B cell (primary cell): ENCODE measurements around the gene DDR2. TPM values are rescaled to one million over a fixed set of nuclear protein-coding genes. Genes with fewer than 3 reads are reported as not detected.

Experiments used
- ATAC-seq: fragments of 200-7000 bp; cut with Tn5 transposase; one replicate; pipeline ENCODE4 v1.10.0; 2021; ENCODE audit warnings: low read depth, mild to moderate bottlenecking, moderate number of reproducible peaks, moderate library complexity
- CTCF ChIA-PET: fragments of 350-600 bp; sonication (Branson Sonifier 250); formaldehyde crosslinking; loops from one replicate; lab custom pipeline; 2021; ENCODE audit warnings: antibody characterized with exemption, inconsistent platforms; lab: Charles Lee
- POLR2A ChIA-PET: fragments of 350-600 bp; sonication (Branson Sonifier 250); formaldehyde crosslinking; loops from one replicate; lab custom pipeline; 2021; ENCODE audit warnings: antibody characterized with exemption; lab: Charles Lee
- DNase-seq: peaks from one replicate; pipeline ENCODE4 v3.0.0; 2013
- H2AFZ ChIP-seq: 2 replicates; pipeline ENCODE4 v1.6.1; 2012; ENCODE audit warnings: mild to moderate bottlenecking, low read depth, low read length; ENCODE audit not compliant: insufficient read depth, poor library complexity, severe bottlenecking
- H3K27ac ChIP-seq, 2 donors: 1 replicate in 1 of 2; 2 replicates in 1 of 2; pipeline ENCODE4 v1.5.1; 2012 to 2013; ENCODE audit warnings: low read length in 2 of 2, mild to moderate bottlenecking in 2 of 2, moderate library complexity in 1 of 2
- H3K27me3 ChIP-seq, 4 experiments: fragments of 200-600 bp in 1 of 4; sonication (generic) in 1 of 4; replicated peaks in 1 of 4; 1 replicate in 2 of 4; 2 replicates in 2 of 4; pipeline versions ENCODE4 v1.6.1 to v1.7.0; 2013 to 2016; ENCODE audit warnings: low read length in 3 of 4, mild to moderate bottlenecking in 2 of 4, mixed read lengths in 1 of 4, moderate library complexity in 1 of 4; ENCODE audit not compliant: insufficient read depth in 4 of 4, control insufficient read depth in 3 of 4; ENCODE audit errors: control extremely low read depth in 1 of 4
- H3K36me3 ChIP-seq, 2 experiments: replicated peaks in 1 of 2; 1 replicate in 1 of 2; 2 replicates in 1 of 2; pipeline versions ENCODE4 v1.6.1 to v1.7.1; 2013; ENCODE audit warnings: low read length in 1 of 2; ENCODE audit not compliant: insufficient read depth in 2 of 2, control insufficient read depth in 1 of 2; ENCODE audit errors: control extremely low read depth in 1 of 2, extremely low read depth in 1 of 2
- H3K4me1 ChIP-seq, 2 donors: fragments of 200-600 bp in 1 of 2; sonication (generic) in 1 of 2; 1 replicate in 1 of 2; 2 replicates in 1 of 2; pipeline versions ENCODE4 v1.5.1 to v1.6.1; 2013 to 2017; ENCODE audit warnings: low read length in 2 of 2; ENCODE audit not compliant: control insufficient read depth in 2 of 2, insufficient read depth in 2 of 2
- H3K4me2 ChIP-seq: replicated peaks from 2 replicates; pipeline ENCODE3; 2012; ENCODE audit warnings: mild to moderate bottlenecking, low read depth, low read length; ENCODE audit not compliant: poor library complexity, severe bottlenecking
- H3K4me3 ChIP-seq, 5 experiments: fragments of 200-600 bp in 1 of 5; sonication (generic) in 1 of 5; 1 replicate in 3 of 5; 2 replicates in 2 of 5; pipeline versions ENCODE4 v1.5.1 to v1.7.0; 2011 to 2016; ENCODE audit warnings: low read length in 4 of 5, mild to moderate bottlenecking in 4 of 5, low read depth in 2 of 5, control low read depth in 1 of 5, moderate library complexity in 1 of 5; ENCODE audit not compliant: insufficient read depth in 1 of 5; ENCODE audit errors: control extremely low read depth in 1 of 5, extremely low read depth in 1 of 5
- H3K79me2 ChIP-seq: fragments of 200-600 bp; sonication (generic); one replicate; pipeline ENCODE4 v1.6.0; 2016; ENCODE audit warnings: low read length; ENCODE audit not compliant: control insufficient read depth, insufficient read depth
- H3K9ac ChIP-seq: fragments of 200-600 bp; sonication (generic); 2 replicates; pipeline ENCODE4 v1.6.1; 2017; ENCODE audit warnings: mild to moderate bottlenecking, low read length, moderate library complexity
- H3K9me3 ChIP-seq, 3 donors: one replicate each; pipeline versions ENCODE4 v1.6.1 to v1.7.1; 2013; ENCODE audit warnings: low read length in 2 of 3; ENCODE audit not compliant: control insufficient read depth in 2 of 3, insufficient read depth in 1 of 3; ENCODE audit errors: control extremely low read depth in 1 of 3
- H4K20me1 ChIP-seq: 2 replicates; pipeline ENCODE4 v1.6.0; 2012; ENCODE audit warnings: mild to moderate bottlenecking, low read length; ENCODE audit not compliant: insufficient read depth, control insufficient read depth, poor library complexity, severe bottlenecking
- H3K27ac Mint-ChIP-seq: one replicate; pipeline ENCODE4 v1.8.0; 2021; ENCODE audit warnings: mixed read lengths
- H3K27me3 Mint-ChIP-seq: one replicate; pipeline ENCODE4 v1.8.0; 2021; ENCODE audit warnings: mixed read lengths
- H3K4me1 Mint-ChIP-seq: one replicate; pipeline ENCODE4 v1.8.0; 2021; ENCODE audit warnings: mixed read lengths
- H3K4me3 Mint-ChIP-seq: one replicate; pipeline ENCODE4 v1.8.0; 2021; ENCODE audit warnings: mixed read lengths
- H3K9me3 Mint-ChIP-seq: one replicate; pipeline ENCODE4 v1.8.0; 2022; ENCODE audit warnings: mixed read lengths; ENCODE audit not compliant: insufficient read depth
- EZH2 ChIP-seq: IDR thresholded peaks from 2 replicates; pipeline ENCODE4 v1.6.1; 2012; ENCODE audit warnings: borderline replicate concordance, low read depth, mild to moderate bottlenecking, moderate library complexity, low read length; ENCODE audit not compliant: insufficient read depth, poor library complexity, severe bottlenecking
- WGBS: methylation state at CpG from one replicate; pipeline ENCODE4 v1.1.5; 2013; ENCODE audit warnings: missing lambda C conversion rate; ENCODE audit not compliant: insufficient coverage; 5-methylcytosine and 5-hydroxymethylcytosine counted together
- intact Hi-C: fragments of 100-400 bp; cut with micrococcal nuclease; formaldehyde crosslinking; loops from one replicate; pipeline ENCODE4 v1.10.0; 2022
- polyA plus RNA-seq: library from polyadenylated mRNA; depleted of rRNA; stranded (reverse); fragments of >200 nt; gene quantifications from 2 replicates; pipeline ENCODE4 v1.2.3, GENCODE V29; 2012
- total RNA-seq, 2 donors: library from RNA; stranded (reverse); fragments of 120-200 nt in 1 of 2; gene quantifications; 1 replicate in 1 of 2; 2 replicates in 1 of 2; pipeline versions ENCODE4 v1.2.3 to v1.2.4, GENCODE V29; 2013 to 2022
- TF ChIP-seq, protein P1 (sequence below): fragments of 200-600 bp; IDR thresholded peaks from one replicate; pipeline ENCODE4 v1.8.0; 2022; ENCODE audit warnings: antibody characterized with exemption, mild to moderate bottlenecking

Gene DDR2
- total and polyA plus RNA-seq, 2 donors (not counting 1 experiment from before 2014, with no cell fraction given), result 0.12 to 0.24 TPM

DNA sequence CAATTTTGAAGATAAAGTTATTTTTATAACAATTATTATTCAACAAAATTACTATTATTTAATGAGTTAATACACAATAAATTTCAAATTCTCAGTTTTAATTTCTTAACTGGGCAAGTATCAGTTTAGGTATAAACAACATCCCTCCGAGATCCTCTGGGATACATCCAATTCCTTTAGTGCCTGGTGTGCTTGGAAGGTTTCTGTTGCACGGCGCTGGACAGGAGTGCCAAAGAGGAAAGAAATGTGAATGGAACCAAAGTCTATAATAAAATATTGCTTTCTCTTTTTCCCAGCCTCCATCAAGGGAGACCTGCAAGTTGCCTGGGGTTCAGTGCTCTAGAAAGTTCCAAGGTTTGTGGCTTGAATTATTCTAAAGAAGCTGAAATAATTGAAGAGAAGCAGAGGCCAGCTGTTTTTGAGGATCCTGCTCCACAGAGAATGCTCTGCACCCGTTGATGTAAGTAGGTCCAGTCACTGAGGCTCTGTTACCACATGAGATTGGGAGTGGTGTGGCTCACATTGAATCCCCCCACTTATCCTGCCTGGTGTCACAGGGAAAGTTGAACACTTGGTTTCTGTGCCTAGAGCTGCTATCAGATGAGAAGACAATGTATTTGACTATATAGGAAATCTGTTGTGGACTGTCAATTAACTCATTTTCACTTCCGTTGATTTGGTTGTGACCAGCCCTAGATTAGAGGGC is 22.8 kb downstream of the DDR2 start:
- ChIA-PET POLR2A (no interaction called here), CTCF (no interaction called here)
- Histone ChIP-seq H2AFZ (no peak overlapping the region), H3K4me3 (no peak overlapping the region), H3K9ac (no peak overlapping the region), H3K27ac (no peak overlapping the region), H3K4me2 (no peak overlapping the region), H3K9me3 (no peaks in the 10 kb centered on the region), H3K27me3 (peaks cover 0 to 8% (median 1%) of the 10 kb centered on the region in 4 experiments), H3K36me3 (no peaks in the 10 kb centered on the region), H4K20me1 (no peaks in the 10 kb centered on the region), H3K4me1 (no peaks in the 10 kb centered on the region), H3K79me2 (no peaks in the 10 kb centered on the region)
- Mint-ChIP-seq H3K27ac (no peak overlapping the region), H3K9me3 (no peaks in the 10 kb centered on the region), H3K4me3 (no peak overlapping the region), H3K4me1 (no peaks in the 10 kb centered on the region), H3K27me3 (peaks cover 26% of the 10 kb centered on the region)
- ATAC-seq (no peak), DNase-seq (no peak)
- 94% methylated on average over 3 of the region's 5 CpGs for WGBS
- intact Hi-C loops, result no loop called here
- TF ChIP-seq EZH2, result no peak
- TF ChIP-seq, protein P1, sequence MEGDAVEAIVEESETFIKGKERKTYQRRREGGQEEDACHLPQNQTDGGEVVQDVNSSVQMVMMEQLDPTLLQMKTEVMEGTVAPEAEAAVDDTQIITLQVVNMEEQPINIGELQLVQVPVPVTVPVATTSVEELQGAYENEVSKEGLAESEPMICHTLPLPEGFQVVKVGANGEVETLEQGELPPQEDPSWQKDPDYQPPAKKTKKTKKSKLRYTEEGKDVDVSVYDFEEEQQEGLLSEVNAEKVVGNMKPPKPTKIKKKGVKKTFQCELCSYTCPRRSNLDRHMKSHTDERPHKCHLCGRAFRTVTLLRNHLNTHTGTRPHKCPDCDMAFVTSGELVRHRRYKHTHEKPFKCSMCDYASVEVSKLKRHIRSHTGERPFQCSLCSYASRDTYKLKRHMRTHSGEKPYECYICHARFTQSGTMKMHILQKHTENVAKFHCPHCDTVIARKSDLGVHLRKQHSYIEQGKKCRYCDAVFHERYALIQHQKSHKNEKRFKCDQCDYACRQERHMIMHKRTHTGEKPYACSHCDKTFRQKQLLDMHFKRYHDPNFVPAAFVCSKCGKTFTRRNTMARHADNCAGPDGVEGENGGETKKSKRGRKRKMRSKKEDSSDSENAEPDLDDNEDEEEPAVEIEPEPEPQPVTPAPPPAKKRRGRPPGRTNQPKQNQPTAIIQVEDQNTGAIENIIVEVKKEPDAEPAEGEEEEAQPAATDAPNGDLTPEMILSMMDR, result no peak

DNA sequence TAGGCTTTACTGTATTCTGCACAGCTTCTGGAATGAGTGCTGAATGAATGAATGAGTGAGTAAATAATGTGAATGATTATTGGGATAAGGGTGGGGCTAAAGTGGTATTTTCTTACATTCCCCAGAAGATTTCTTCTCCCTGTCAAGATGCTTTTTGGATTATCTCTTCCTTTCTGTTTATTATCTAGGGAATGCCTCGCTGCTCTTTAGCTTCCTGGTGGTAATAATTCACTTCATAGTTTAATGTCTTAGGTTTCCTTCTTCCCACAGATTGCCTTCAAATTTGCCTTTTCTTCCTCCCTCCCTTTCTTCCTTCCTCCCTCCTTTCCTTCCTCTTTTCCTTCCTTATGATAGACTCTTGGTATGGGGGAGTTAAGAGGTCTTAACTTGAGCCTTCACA is 24.0 kb downstream of the DDR2 start:
- H3K27ac Mint-ChIP-seq, result no peak overlapping the region
- Histone ChIP-seq H3K9me3 (no peaks in the 10 kb centered on the region), H3K4me1 (no peaks in the 10 kb centered on the region), H3K4me3 (no peak overlapping the region), H3K27ac (no peak overlapping the region), H3K4me2 (no peak overlapping the region), H2AFZ (no peak overlapping the region), H4K20me1 (no peaks in the 10 kb centered on the region), H3K9ac (no peak overlapping the region), H3K27me3 (peaks cover 0 to 8% (median 1%) of the 10 kb centered on the region in 4 experiments), H3K36me3 (no peaks in the 10 kb centered on the region), H3K79me2 (no peaks in the 10 kb centered on the region)
- DNase-seq, result no peak
- H3K4me3 Mint-ChIP-seq, result no peak overlapping the region
- CTCF ChIA-PET, result no interaction called here
- no peak for ATAC-seq
- H3K9me3 Mint-ChIP-seq, result no peaks in the 10 kb centered on the region
- no CpG with 5 or more reads among the region's 1 CpG for WGBS
- intact Hi-C loops, result no loop called here
- peaks cover 21% of the 10 kb centered on the region for H3K27me3 Mint-ChIP-seq
- POLR2A ChIA-PET, result no interaction called here
- H3K4me1 Mint-ChIP-seq, result no peaks in the 10 kb centered on the region
- TF ChIP-seq EZH2, result no peak
- TF ChIP-seq, protein P1, result no peak
